GM21737 (cell line): ENCODE results near the gene HIF3A.
"Not testable (repeated sequence)": the region's sequence is repeated elsewhere in the genome, so short reads cannot be mapped to it uniquely, and the experiment has no call there.

ENCODE experiments used
- ATAC-seq: cut with Tn5 transposase; IDR thresholded peaks from one replicate; pipeline ENCODE4 v1.9.1; 2021; ENCODE audit warnings: mild to moderate bottlenecking, moderate library complexity; ENCODE audit not compliant: unreplicated experiment

HIF3A gene

DNA sequence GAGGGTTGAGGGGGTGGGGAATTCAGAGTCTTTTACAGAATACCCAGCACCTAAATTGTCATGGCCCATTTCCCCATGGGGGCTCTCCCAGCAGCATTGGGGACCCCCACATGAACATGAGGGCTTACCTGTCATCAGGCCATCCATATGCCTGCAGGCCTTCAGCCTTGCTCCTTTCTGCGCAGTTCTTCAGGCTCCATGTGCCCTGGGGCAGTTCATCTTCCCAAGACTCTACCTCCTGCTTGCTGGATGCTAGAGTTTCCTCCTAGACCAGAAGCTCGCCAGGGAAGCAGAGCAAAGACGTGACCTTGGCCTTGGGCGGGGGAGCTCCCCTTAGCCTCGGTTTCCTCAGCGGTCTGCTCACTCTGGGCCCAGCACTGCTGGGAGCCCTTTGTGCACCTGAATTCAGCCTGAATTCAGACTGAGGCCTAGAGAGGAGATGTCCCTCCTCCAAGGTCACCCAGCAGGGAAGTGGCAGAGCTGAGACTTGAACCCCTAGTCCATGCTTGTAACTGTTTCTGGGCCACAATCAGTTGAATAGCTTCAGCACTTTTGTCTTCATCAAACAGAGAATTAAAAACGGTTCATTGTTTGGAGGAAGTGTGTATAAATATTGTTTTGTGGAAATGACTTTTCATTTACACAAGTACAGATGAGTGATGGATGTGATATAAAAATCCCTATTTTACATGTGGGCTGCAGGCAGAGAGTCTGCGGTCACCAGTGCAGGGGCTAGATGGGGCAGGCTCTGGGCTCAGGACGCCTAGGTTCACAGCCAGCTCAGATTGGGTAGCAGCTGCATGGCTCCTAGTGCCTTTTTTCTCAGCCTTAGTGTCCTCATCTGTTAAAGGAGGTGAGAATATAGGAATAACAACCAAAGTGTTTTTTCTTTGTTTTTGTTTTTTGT, 59.6 kb downstream of the HIF3A start:
- ATAC-seq, result no peak

DNA sequence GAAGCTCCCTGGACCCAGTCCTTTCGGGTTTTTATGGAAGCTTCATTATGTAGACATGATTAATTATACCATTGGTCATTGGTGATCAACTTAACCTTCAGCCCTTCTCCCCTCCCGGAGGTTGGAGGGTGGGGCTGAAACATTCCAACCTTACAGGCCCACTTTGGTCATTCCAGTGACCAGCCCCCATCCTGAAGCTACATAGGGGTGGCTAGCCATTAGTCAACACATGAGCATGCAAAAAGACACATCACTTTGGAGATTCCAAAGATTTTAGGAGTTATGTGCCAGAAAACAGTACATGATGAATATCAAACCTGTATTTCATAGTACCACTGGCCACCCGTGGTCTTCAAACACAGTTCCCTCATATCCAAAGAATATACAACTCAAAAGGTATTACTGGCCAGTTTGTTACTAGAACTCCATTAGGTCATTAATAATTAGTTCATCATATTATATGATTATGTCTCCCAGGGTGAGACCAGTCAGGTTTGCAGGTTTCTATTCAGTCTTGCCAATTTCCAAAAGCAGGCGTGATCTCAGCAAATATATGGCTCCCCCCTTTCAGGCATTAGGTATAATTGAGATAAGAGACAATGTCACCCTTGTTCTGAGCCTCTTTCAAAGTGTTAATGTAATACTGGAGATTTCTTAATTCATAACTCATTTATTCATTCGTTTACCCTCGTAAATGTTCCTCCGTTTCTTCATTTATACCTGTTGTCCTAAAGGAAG, 61.2 kb downstream of the HIF3A start:
- no peak for ATAC-seq

DNA sequence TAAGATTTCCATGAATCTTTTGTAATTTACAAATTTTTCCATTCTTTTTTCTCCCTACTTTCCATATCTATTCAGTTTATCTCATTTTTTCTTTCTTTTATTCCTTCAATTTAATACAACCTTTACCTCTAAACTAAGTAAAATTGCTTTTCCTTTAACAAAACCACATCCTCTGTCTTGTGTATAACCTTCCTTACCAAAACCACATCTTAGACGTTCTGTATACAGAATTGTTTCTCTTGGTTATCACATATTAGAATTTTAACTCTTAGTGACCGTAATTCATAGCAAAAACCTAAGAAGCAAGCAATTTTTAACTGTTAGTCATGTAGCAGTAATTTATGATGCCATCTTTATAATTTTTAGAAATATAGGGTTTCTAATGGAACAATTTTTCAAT, 65.1 kb downstream of the HIF3A start:
- ATAC-seq, result no peak

GRCh38 chr19:46364359-46364758, 67.5 kb downstream of the HIF3A start:
- no peak for ATAC-seq

GRCh38 chr19:46365561-46365960, 68.7 kb downstream of the HIF3A start:
- ATAC-seq, result no peak

DNA sequence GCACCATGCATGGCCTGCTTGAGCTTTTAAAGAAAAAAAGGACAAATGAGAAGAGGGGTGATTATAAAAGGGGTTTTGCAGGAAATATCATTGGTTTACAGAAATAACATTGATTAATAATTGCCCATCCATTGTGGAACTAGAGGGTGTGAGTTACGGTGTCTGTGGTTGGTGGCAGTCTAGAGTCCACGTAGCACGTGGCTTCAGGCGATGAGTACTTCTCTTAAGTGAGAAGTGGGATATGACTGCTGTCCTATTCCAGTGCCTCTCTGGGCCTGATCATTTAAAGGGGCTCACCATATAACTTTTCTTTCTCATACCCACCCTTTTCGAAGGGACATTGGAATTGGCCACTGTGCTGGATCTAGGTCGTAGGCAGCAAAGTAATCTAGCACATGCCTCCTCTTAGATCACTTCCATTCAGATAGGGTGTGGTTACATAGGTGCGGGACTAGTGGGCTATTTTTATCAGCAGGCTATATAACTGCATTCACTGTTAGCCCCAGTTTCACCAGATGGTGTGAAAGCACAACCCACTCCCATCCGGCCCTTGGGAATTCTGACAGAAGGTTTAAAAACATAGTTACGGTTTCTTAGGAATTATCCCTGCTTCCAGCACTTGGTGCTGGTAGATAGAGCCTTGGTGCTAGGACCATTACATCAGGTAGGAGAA, 69.9 kb downstream of the HIF3A start:
- no peak for ATAC-seq

DNA sequence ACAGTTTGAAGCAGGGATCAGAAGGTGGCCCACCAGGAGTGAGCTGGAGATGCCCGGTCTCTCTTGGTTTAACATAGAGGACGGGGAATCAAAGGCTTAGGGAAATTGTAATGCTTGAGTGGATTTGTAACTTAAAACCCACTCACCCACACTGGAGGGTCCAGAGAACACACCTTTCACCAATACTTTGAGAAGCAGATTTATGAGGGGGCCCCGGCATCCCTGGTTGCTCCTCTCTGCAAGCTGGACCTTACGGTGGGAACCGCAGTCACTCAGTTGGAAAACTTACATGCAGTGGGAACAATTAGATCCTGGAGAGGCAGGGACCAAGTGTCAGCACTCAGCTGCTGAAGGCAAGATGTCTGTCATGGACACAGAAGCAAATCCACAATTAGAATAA, 70.6 kb downstream of the HIF3A start:
- no peak for ATAC-seq

- ATAC-seq, result no peak
Observed at GRCh38 chr19:46368116-46368515, 71.3 kb downstream of the HIF3A start.

DNA sequence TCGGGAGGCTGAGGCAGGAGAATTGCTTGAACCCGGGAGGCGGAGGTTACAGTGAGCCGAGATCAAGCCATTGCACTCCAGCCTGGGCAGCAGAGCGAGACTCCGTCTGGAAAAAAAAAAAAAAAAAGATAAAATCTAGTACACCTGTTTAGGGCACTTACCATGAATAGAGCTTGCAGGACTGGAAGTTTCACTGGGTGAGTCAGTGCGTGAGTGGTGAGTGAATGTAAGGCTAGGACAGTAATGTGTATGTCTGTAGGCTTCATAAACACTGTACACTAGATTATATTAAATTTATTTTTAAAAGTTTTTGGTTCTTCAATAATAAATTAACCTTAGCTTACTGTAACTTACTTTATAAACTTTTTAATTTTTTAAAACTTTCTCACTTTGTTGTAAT, 73.0 kb downstream of the HIF3A start:
- no peak for ATAC-seq

DNA sequence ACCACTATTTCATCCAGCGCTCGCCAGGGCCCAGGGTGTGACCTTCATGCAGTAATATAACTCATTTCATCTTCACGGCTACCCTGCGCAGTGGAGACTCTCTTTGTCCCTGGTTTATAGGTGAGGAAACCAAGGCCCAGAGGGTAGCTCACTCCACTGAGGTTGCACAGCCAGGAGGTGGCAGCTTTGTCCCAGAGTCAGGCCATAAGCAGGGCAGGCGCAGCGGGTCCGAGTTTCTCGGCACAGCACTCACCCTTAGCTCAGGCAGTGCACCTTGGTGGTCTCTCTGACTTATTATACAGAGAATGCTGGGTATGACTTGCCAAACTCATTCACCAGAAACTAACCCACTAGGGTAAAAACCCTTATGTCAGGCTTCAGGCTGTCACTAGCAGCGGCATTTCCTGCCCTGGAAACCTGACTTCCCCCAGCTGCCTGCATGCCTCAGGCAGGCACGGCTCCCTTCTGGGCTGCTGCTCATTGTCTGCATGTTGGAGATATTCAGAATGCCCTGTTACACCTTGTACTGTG, 74.6 kb downstream of the HIF3A start:
- no peak for ATAC-seq

GRCh38 chr19:46372901-46373490, 76.2 kb downstream of the HIF3A start:
- ATAC-seq, result no peak

- ATAC-seq, result no peak
Observed at GRCh38 chr19:46373491-46374359, 76.9 kb downstream of the HIF3A start.

DNA sequence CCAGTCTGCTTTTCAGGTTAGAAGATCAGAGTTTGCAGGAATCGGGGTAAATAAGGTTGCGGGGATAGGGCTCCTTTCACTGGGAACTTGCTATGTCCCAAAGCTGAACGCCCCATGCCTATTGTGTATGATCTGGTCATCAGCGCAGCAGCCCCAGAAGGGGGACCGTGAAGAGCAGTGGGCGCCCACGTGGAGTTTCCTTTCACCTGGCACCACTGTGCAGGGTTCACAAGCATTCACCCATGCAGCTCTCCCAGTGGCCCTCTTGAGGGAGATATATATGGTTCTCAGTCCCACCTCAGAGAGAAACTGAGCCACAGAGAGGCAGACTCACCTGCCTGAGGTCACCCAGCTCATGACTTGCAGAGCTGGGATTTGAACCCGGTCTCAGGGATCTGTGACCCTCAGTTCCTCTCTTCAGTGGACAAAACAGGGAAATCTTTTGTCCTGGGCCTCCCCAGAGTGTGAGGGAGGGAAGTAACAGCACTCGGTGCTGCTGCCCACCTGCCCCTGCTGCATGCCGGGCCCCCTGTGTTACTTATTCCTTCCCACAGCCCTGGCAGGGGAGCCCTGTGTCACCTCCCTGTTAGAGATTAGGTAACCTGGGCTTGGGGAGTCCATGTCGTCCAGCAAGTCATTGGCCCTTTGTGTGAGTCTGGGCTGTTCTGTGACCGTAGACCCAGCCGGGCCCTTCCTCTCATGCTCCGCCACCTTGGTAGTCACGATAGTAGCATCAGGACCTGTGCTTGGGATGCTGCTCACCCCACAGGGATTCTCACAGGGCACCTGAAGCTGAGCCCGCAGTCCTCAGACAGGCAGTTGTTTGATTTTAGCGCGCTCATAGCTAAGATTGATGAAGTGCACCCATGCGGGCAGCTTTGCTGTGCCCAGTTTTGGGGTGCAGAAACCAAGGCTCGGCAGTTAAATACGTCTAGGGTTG, 78.0 kb downstream of the HIF3A start:
- ATAC-seq, result no peak

GRCh38 chr19:46375476-46376067, 78.7 kb downstream of the HIF3A start:
- not testable (repeated sequence) for ATAC-seq

DNA sequence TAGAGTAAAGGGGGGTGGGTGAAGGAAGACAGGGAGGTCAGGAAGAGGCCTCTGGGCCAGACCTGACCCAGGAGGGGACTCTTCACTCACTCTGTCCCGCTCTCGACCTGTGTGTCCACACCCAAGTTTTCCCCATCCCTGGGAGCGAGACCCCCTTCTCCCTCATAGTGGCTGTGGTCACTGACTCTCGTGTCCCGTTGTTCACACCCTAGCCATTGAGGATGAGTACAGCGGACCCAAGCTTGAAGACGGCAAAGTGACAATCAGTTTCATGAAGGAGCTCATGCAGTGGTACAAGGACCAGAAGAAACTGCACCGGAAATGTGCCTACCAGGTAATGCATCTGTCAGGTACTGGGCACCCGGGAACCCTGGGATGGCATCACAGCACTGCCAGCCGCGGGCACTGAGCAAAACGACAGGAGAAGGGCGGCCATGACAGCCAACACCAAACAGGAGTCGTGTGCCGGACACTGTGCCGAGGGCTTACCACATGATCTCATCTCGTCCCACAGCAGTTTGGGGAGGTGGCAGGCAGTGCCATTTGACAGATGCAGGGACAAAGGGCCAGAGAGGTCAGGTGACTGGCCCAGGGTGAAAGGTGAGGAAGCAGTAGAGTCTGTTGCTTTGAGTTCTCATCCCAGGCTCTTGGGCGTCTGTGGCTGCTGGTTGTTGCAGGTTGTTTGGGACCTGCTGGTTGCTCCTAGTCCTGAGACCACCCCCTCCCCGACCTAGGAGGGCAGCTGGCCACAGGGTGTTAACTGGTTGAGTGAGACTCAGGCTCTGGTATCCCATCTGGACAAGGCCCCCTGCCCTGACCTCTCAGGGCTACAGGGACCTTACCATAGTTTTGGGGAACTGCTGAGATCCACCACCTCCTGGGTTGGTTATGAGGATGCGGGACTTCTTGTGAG, 79.7 kb downstream of the HIF3A start:
- ATAC-seq, result no peak

DNA sequence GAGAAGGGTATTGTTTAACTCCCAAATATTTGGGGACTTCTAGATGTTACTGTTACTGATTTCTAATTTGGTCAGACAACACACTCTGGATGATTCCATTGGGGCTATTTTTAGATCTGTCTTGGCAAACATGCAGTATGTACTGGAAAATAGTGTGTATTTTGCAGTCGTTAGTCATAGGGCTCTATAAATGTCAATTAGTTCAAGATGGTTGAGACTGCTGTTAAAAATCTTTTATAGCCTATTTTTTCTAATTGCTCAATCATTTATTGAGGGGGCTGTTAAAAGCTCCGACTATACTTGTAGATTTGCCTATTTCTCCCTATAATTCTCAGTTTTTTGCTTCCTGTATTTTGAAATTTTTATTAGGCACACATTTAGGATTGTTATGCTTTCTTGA, 81.4 kb downstream of the HIF3A start:
- no peak for ATAC-seq

GRCh38 chr19:46380690-46381089, 83.8 kb downstream of the HIF3A start:
- no peak for ATAC-seq

DNA sequence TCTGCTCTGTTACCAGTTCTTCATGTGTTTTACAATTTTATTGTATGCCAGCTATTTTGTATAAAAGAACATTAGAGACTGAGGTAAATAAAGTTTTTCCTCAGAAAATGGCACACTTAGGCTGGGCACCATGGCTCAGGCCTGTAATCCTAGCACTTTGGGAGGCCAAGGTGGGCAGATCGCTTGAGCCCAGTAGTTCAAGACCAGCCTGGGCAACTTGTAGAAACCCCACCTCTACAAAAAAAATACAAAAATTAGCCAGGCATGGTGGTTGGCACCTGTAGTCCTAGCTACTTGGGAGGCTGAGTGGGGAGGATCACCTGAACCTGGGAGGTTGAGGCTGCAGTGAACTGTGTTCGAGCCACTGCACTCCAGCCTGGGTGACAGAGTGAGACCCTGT, 84.5 kb downstream of the HIF3A start:
- ATAC-seq, result no peak
